Smooth muscle cell (in vitro differentiated cells): Measurements from ENCODE around the gene GDI1. TPM values are rescaled to one million over a fixed set of nuclear protein-coding genes. Genes with fewer than 3 reads are reported as not detected.

Source experiments
- DNase-seq: peaks from one replicate; lab custom pipeline; 2025; ENCODE audit not compliant: unreplicated experiment; lab: John Stamatoyannopoulos, UW
- H2AFZ ChIP-seq: fragments of 200-600 bp; sonication (generic); 2 replicates; pipeline ENCODE4 v1.6.0; 2016; ENCODE audit warnings: antibody characterized with exemption, low read depth, mild to moderate bottlenecking
- H3F3A ChIP-seq: fragments of 200-600 bp; sonication (generic); 2 replicates; pipeline ENCODE4 v1.6.0; 2017; ENCODE audit warnings: antibody characterized with exemption, low read depth
- H3K27ac ChIP-seq: fragments of 200-600 bp; sonication (generic); 2 replicates; pipeline ENCODE4 v1.5.1; 2016; ENCODE audit warnings: low read depth, mild to moderate bottlenecking
- H3K27me3 ChIP-seq: fragments of 200-600 bp; sonication (generic); 2 replicates; pipeline ENCODE4 v1.6.1; 2016; ENCODE audit warnings: low read depth, mild to moderate bottlenecking
- H3K36me3 ChIP-seq: fragments of 200-600 bp; sonication (generic); 2 replicates; pipeline ENCODE4 v1.5.1; 2016; ENCODE audit warnings: low read depth
- H3K4me1 ChIP-seq: fragments of 200-600 bp; sonication (generic); 2 replicates; pipeline ENCODE4 v1.5.1; 2016; ENCODE audit warnings: low read depth
- H3K4me2 ChIP-seq: fragments of 200-600 bp; sonication (generic); 2 replicates; pipeline ENCODE4 v1.6.0; 2016; ENCODE audit warnings: mild to moderate bottlenecking
- H3K4me3 ChIP-seq: fragments of 200-600 bp; sonication (generic); 2 replicates; pipeline ENCODE4 v1.5.1; 2016; ENCODE audit warnings: mild to moderate bottlenecking
- H3K79me2 ChIP-seq: fragments of 200-600 bp; sonication (generic); 2 replicates; pipeline ENCODE4 v1.6.0; 2016; ENCODE audit warnings: low read depth, mild to moderate bottlenecking
- H3K9ac ChIP-seq: fragments of 200-600 bp; sonication (generic); 2 replicates; pipeline ENCODE4 v1.6.0; 2016; ENCODE audit warnings: low read depth
- H3K9me3 ChIP-seq: fragments of 200-600 bp; sonication (generic); replicated peaks from 2 replicates; pipeline ENCODE4 v1.5.1; 2016; ENCODE audit warnings: low read depth
- H4K20me1 ChIP-seq: fragments of 200-600 bp; sonication (generic); 2 replicates; pipeline ENCODE4 v1.6.0; 2016; ENCODE audit warnings: low read depth
- WGBS: methylation state at CpG from one replicate; pipeline ENCODE4 v1.1.7; 2016; ENCODE audit warnings: low lambda C conversion rate; 5-methylcytosine and 5-hydroxymethylcytosine counted together
- polyA plus RNA-seq: library from polyadenylated mRNA; unstranded; fragments of >200 nt; fragmentation: Nextera tagmentation; extraction: Ambion mirVana; gene quantifications from 2 replicates; pipeline ENCODE4 v1.2.1, GENCODE V29; 2016
- total RNA-seq: library from RNA; depleted of rRNA; stranded (reverse); fragments of >200 nt; gene quantifications from 2 replicates; pipeline ENCODE4 v1.2.3, GENCODE V29; 2014
- TF ChIP-seq, protein P1 (sequence below): fragments of 200-600 bp; sonication (generic); IDR thresholded peaks from 2 replicates; pipeline ENCODE4 v1.5.1; 2017; ENCODE audit warnings: borderline replicate concordance, mild to moderate bottlenecking, antibody characterized with exemption; ENCODE audit not compliant: insufficient read depth, poor library complexity, severe bottlenecking

Gene GDI1
- total and polyA plus RNA-seq, 2 experiments from 2014 or later, result 98.8 to 143 TPM

DNA sequence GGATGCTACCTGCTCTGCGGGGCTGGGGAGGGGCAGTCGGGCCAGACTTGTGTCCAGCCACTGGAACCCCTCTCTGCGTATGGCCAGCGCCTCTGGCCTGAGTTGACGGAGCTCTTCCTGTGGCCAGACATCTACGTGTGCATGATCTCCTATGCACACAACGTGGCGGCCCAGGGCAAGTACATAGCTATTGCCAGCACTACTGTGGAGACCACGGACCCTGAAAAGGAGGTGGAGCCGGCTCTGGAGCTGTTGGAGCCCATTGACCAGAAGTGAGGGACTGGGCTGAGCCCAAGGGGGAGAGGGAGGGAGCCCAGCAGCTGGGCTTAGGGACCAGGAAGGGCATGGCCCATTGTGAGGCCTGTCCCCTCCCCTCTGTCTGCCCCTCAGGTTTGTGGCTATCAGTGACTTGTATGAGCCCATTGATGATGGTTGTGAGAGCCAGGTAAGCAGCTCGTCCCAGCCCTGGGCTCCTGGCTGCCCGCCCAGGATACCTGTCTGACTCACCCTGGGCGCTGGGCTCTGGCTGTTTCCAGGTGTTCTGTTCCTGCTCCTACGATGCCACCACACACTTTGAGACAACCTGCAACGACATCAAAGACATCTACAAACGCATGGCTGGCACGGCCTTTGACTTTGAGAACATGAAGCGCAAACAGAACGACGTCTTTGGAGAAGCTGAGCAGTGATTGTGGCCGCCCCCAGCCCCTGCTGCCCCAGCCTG lies 5.2 kb downstream of the GDI1 start:
- WGBS, result 81% methylated on average over 21 of the region's 21 CpGs
- Histone ChIP-seq H3K4me3 (no peak overlapping the region), H3K9ac (no peak overlapping the region), H3K9me3 (no peaks in the 10 kb centered on the region), H3K79me2 (peaks cover 56% of the 10 kb centered on the region), H2AFZ (no peak overlapping the region), H3F3A (no peaks in the 10 kb centered on the region), H3K36me3 (no peaks in the 10 kb centered on the region), H3K4me2 (no peak overlapping the region), H3K27me3 (no peaks in the 10 kb centered on the region), H3K27ac (no peak overlapping the region), H3K4me1 (peaks cover 10% of the 10 kb centered on the region), H4K20me1 (peaks cover 26% of the 10 kb centered on the region)
- TF ChIP-seq, protein P1, sequence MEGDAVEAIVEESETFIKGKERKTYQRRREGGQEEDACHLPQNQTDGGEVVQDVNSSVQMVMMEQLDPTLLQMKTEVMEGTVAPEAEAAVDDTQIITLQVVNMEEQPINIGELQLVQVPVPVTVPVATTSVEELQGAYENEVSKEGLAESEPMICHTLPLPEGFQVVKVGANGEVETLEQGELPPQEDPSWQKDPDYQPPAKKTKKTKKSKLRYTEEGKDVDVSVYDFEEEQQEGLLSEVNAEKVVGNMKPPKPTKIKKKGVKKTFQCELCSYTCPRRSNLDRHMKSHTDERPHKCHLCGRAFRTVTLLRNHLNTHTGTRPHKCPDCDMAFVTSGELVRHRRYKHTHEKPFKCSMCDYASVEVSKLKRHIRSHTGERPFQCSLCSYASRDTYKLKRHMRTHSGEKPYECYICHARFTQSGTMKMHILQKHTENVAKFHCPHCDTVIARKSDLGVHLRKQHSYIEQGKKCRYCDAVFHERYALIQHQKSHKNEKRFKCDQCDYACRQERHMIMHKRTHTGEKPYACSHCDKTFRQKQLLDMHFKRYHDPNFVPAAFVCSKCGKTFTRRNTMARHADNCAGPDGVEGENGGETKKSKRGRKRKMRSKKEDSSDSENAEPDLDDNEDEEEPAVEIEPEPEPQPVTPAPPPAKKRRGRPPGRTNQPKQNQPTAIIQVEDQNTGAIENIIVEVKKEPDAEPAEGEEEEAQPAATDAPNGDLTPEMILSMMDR, result no peak
- DNase-seq, result no peak

DNA sequence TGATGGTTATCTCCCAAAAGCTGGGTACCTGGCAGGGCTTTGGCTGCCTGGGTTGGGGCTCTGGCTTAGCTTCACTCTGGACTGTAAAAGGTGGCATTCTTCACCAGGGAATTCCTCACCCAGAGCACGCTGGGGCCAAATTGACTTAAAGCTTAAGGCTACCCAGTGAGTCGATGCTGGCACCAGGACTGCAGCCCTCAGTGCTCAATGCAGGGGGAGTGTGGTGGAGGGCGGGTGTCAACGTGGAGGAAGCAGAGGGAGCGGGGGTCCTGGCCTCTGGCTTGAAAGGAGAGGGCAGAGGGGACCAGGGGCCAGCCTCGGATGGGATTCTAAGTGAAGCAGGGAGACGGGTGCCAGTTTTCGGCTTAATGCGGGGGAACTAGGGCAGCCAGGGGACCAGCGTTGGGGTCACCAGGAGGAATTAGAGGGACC lies 6.5 kb downstream of the GDI1 start:
- peak overlapping the region; percentile 34 for H3K4me3 ChIP-seq
- H3K36me3 ChIP-seq, result no peaks in the 10 kb centered on the region
- TF ChIP-seq, protein P1, result no peak
- H3K9me3 ChIP-seq, result no peaks in the 10 kb centered on the region
- 38% methylated on average over 8 of the region's 10 CpGs for WGBS
- H3K9ac ChIP-seq, result peak overlapping the region; percentile 62
- no peaks in the 10 kb centered on the region for H3F3A ChIP-seq
- peaks cover 6% of the 10 kb centered on the region for H3K4me1 ChIP-seq
- no peaks in the 10 kb centered on the region for H3K27me3 ChIP-seq
- no peak for DNase-seq
- peaks cover 42% of the 10 kb centered on the region for H3K79me2 ChIP-seq
- H3K4me2 ChIP-seq, result peak overlapping the region; percentile 83
- H3K27ac ChIP-seq, result peak overlapping the region; percentile 79
- peaks cover 19% of the 10 kb centered on the region for H4K20me1 ChIP-seq
- no peak overlapping the region for H2AFZ ChIP-seq

DNA sequence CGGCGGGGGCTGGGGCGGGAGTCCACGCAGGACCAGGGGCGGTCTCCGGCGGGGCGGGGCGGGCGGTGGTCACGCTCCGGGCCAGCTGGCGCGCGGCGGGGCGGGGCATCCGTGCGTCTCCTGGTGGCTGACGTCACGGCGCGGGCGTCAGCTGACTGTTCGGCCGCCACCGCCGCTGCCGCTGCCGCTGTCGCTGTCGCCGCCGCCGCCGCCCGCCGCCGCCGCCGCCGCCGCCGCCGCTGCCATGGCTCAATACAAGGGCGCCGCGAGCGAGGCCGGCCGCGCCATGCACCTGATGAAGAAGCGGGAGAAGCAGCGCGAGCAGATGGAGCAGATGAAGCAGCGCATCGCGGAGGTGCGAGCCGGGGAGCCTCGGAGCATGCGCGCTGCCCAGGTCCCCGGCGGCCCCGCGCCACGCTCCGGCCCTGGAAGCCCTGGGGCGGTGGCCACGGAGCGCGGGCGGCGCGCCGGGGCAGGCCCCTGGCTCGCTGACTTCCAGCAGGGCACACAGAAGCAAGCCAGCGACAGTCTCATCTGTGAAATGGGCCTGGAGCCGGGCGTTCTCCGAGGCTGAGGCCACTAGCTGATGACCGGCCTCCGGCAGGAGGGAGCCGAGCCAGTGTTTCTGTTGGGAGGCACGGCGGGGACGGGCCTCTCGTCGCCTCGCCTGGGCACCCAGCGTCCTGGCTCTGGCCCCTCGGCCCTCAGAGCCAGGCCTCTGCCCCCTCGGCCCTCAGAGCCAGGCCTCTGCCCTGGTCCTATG lies 7.2 kb downstream of the GDI1 start, which contains the start of gene FAM50A:
FAM50A (plus strand) TSS at position 150 of the 763 bp plus-strand sequence; CDS start at position 245, 95 bp downstream.
- WGBS, result 49% methylated on average over 75 of the region's 94 CpGs
- TF ChIP-seq, protein P1, result no peak
- H3K9ac ChIP-seq, result peak within 1 kb of the TSS; percentile 62
- DNase-seq, result peak; percentile 48
- no peaks in the 10 kb centered on the region for H3K36me3 ChIP-seq
- peak within 1 kb of the TSS; percentile 50 for H3K4me3 ChIP-seq
- peaks cover 12% of the 10 kb centered on the region for H4K20me1 ChIP-seq
- no peaks in the 10 kb centered on the region for H3K27me3 ChIP-seq
- H3K79me2 ChIP-seq, result peaks cover 35% of the 10 kb centered on the region
- peak within 1 kb of the TSS; percentile 83 for H3K4me2 ChIP-seq
- H3K9me3 ChIP-seq, result no peaks in the 10 kb centered on the region
- H3K4me1 ChIP-seq, result peaks cover 6% of the 10 kb centered on the region
- H2AFZ ChIP-seq, result no peak within 1 kb of the TSS
- H3F3A ChIP-seq, result no peaks in the 10 kb centered on the region
- H3K27ac ChIP-seq, result peak within 1 kb of the TSS; percentile 79
